Activated T-cell treated with anti-CD3 and anti-CD28 coated beads for 4 hours (primary cell): ENCODE results near the gene DPP6.

Source experiments
- DNase-seq: peaks from one replicate; pipeline ENCODE4 v3.0.0-alpha.2; 2020

Gene DPP6

GRCh38 chr7:154783281-154783909 is 731.2 kb downstream of the DPP6 start:
- no peak for DNase-seq

- DNase-seq: no peak
Measured at GRCh38 chr7:154785898-154786297, 733.7 kb downstream of the DPP6 start.

GRCh38 chr7:154789404-154789803 is 737.2 kb downstream of the DPP6 start:
- no peak for DNase-seq

GRCh38 chr7:154791611-154792010 is 739.4 kb downstream of the DPP6 start:
- DNase-seq: no peak

- DNase-seq: no peak
Measured at GRCh38 chr7:154792436-154793055, 740.3 kb downstream of the DPP6 start.

- no peak for DNase-seq
Measured at GRCh38 chr7:154794147-154794780, 742.1 kb downstream of the DPP6 start.

GRCh38 chr7:154795014-154795413 is 742.8 kb downstream of the DPP6 start:
- no peak for DNase-seq

- no peak for DNase-seq
Measured at GRCh38 chr7:154795437-154795836, 743.2 kb downstream of the DPP6 start.

- no peak for DNase-seq
Measured at GRCh38 chr7:154804449-154804848, 752.3 kb downstream of the DPP6 start.

GRCh38 chr7:154812027-154812426 is 759.8 kb downstream of the DPP6 start:
- no peak for DNase-seq

GRCh38 chr7:154817224-154817896 is 765.2 kb downstream of the DPP6 start:
- DNase-seq: no peak

GRCh38 chr7:154827007-154827406 is 774.8 kb downstream of the DPP6 start:
- DNase-seq: no peak

GRCh38 chr7:154832557-154833138 is 780.5 kb downstream of the DPP6 start:
- DNase-seq: no peak

GRCh38 chr7:154836021-154836448 is 783.8 kb downstream of the DPP6 start:
- no peak for DNase-seq

GRCh38 chr7:154837087-154837486 is 784.9 kb downstream of the DPP6 start:
- DNase-seq: no peak

GRCh38 chr7:154837622-154838021 is 785.4 kb downstream of the DPP6 start:
- no peak for DNase-seq

GRCh38 chr7:154840086-154840485 is 787.9 kb downstream of the DPP6 start:
- DNase-seq: no peak

GRCh38 chr7:154841731-154842331 is 789.6 kb downstream of the DPP6 start:
- no peak for DNase-seq

- no peak for DNase-seq
Measured at GRCh38 chr7:154842591-154842990, 790.4 kb downstream of the DPP6 start.

GRCh38 chr7:154843670-154844237 is 791.6 kb downstream of the DPP6 start:
- DNase-seq: no peak

- DNase-seq: no peak
Measured at GRCh38 chr7:154844499-154844898, 792.3 kb downstream of the DPP6 start.

GRCh38 chr7:154844955-154845354 is 792.8 kb downstream of the DPP6 start:
- DNase-seq: no peak

- DNase-seq: no peak
Measured at GRCh38 chr7:154848464-154848863, 796.3 kb downstream of the DPP6 start.
